ENCODE measurements around the gene DAZAP1.

The DAZAP1 gene

DNA sequence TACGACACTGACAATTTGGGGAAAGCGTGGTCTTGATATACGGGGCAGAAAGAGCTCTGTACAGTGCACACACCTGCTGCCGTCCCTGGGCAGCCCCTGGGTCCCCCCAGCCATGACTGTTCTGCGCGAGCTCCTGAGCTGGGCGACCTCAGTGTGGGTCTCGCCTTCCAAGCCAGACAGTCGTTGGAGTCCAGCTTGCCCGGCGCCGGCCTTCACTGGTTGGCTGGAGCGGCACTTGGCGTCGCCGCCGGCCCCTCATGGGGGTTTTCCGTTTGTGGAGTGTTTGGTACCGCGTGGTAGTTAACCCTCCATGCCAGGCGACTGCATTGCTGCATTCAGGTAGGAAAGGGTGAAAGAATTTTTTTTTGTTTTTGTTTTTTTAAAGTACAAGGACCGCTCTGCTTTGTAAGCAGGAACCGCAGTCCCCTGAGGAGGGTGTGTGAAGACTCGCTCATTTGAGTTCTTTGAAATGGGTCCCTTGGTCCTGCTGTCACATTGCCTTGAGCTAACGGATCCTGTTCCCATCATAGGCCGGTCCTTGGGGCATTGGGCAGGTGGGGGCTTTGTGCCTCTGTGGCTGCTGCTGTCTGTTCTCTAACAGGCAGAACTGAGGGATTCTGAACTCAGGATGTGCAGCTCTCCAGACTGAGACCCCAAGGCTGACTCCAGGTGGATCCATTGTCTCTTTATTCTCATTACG is 20.0 kb downstream of the DAZAP1 start:
- ChIA-PET CTCF (interaction anchor here (0.9 kb wide), 1 partner anchor 10 kb away, joined by 3 read pairs; no protein-coding TSS in a partner anchor), POLR2A (no interaction called here)
- no peak for TF ChIP-seq TARDBP (IDR thresholded peaks at IDR 0.05)
- no peak for TF ChIP-seq SP1 (IDR thresholded peaks at IDR 0.05)
- no peak for TF ChIP-seq BHLHE40 (IDR thresholded peaks at IDR 0.05; ENCODE audit: borderline replicate concordance)
- no peak for TF ChIP-seq CTBP1 (IDR thresholded peaks at IDR 0.05; ENCODE audit: borderline replicate concordance)
- no peak for TF ChIP-seq HDGF (IDR thresholded peaks at IDR 0.05; ENCODE audit: borderline replicate concordance)
- TF ChIP-seq FOXA1 (IDR thresholded peaks at IDR 0.05) = no peak
- TF ChIP-seq, protein P1, sequence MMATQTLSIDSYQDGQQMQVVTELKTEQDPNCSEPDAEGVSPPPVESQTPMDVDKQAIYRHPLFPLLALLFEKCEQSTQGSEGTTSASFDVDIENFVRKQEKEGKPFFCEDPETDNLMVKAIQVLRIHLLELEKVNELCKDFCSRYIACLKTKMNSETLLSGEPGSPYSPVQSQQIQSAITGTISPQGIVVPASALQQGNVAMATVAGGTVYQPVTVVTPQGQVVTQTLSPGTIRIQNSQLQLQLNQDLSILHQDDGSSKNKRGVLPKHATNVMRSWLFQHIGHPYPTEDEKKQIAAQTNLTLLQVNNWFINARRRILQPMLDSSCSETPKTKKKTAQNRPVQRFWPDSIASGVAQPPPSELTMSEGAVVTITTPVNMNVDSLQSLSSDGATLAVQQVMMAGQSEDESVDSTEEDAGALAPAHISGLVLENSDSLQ (IDR thresholded peaks at IDR 0.05) = no peak
- no peak for TF ChIP-seq L3MBTL2 (conservative IDR thresholded peaks at IDR 0.05)
- TF ChIP-seq FOXM1 (IDR thresholded peaks at IDR 0.05; ENCODE audit: borderline replicate concordance) = no peak
- no peak for TF ChIP-seq ZNF384 (IDR thresholded peaks at IDR 0.05)
- TF ChIP-seq FOXK2 (IDR thresholded peaks at IDR 0.05) = no peak
- DNase-seq (ENCODE audit: extremely low spot score) = no peak

DNA sequence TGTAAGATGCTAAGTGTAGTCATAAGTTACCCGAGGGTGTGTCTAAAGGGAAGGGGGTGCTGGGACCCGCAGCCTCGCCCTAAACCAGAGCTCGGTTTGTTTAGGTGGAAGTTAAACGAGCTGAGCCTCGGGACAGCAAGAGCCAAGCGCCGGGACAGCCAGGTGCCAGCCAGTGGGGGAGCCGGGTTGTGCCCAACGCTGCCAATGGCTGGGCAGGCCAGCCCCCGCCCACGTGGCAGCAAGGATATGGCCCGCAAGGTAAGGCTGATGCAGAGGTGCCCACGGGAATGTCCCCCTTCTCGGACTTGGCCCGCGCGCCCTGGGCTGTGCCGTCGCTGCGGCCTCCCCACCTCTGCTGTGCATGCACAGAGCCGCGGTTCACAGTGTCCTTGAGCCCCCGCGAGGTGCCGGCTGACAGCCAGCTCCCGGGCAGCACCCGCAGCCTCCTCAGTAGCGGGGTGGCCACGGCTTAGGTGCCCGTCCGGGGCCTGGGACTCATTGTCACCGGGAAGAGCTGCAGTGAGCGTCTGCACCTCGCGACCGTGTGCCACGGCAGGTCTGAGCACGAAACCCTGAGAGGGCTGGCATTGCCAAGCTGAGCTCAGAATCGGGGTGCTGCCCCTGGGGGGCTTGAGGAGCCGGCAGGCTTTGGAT is 21.5 kb downstream of the DAZAP1 start:
- TF ChIP-seq TARDBP (IDR thresholded peaks at IDR 0.05) = no peak
- TF ChIP-seq ZNF384 (IDR thresholded peaks at IDR 0.05) = no peak
- TF ChIP-seq LEF1 (IDR thresholded peaks at IDR 0.05; ENCODE audit: borderline replicate concordance) = no peak
- TF ChIP-seq SP1 (IDR thresholded peaks at IDR 0.05) = no peak
- no peak for TF ChIP-seq FOXM1 (IDR thresholded peaks at IDR 0.05; ENCODE audit: borderline replicate concordance)
- no peak for TF ChIP-seq SUZ12 (IDR thresholded peaks at IDR 0.05)
- no peak for TF ChIP-seq L3MBTL2 (conservative IDR thresholded peaks at IDR 0.05)

DNA sequence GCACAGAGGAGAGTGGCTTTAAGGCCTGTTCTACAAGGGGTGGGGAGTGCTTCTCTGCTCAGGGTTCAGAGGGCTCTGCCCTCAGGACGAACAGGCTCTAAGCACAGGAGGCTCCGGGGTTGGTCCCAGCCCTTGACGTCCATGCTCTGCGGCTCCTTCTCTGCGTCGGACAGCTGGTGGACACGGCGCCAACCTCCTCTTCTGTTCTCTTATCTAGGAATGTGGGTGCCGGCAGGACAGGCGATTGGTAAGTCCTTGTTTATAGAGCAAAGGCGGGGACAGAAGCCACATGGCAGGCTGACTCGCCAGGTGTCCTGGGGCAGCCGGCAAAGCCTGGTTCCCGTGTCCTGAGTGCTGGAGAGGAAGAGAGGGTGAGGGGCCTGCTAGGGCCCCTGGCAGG is 22.4 kb downstream of the DAZAP1 start:
- ChIA-PET CTCF (no interaction called here), POLR2A (no interaction called here)
- TF ChIP-seq SUZ12 (IDR thresholded peaks at IDR 0.05) (no peak), HDGF (IDR thresholded peaks at IDR 0.05; ENCODE audit: borderline replicate concordance) (no peak), TARDBP (IDR thresholded peaks at IDR 0.05) (no peak), L3MBTL2 (conservative IDR thresholded peaks at IDR 0.05) (no peak), FOXM1 (IDR thresholded peaks at IDR 0.05; ENCODE audit: borderline replicate concordance) (no peak), ZNF384 (IDR thresholded peaks at IDR 0.05) (no peak), ARNT (IDR thresholded peaks at IDR 0.05) (no peak), ELF4 (IDR thresholded peaks at IDR 0.05) (no peak), CTBP1 (IDR thresholded peaks at IDR 0.05; ENCODE audit: borderline replicate concordance) (no peak), BHLHE40 (IDR thresholded peaks at IDR 0.05; ENCODE audit: borderline replicate concordance) (no peak)
- DNase-seq (ENCODE audit: extremely low spot score) = no peak

More for the DNA sequence above, 21.5 kb downstream of the DAZAP1 start:
- POLR2A ChIA-PET = no interaction called here
- CTCF ChIA-PET = no interaction called here
- no peak for DNase-seq (ENCODE audit: extremely low spot score)

DNA sequence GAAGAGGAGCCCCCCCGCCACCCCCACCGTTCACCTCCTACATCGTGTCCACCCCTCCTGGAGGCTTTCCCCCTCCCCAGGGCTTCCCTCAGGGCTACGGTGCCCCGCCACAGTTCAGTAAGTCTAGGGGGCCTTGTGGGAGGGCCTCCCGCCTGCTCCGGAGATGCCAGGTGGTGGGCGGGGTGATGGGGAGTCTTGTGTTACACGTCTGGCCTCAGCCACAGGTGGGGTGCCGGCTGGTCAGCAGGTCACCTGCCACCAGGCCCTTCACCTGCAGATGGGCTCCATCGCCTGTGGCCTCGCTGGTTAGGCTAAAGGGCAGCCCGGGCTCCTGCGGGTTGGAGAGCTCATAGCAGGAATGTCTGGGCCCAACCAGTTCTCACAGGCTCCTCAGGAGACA is 22.9 kb downstream of the DAZAP1 start:
- TF ChIP-seq FOXK2 (IDR thresholded peaks at IDR 0.05) = no peak
- no peak for TF ChIP-seq SP1 (IDR thresholded peaks at IDR 0.05)
- TF ChIP-seq CTBP1 (IDR thresholded peaks at IDR 0.05; ENCODE audit: borderline replicate concordance) = no peak
- no peak for TF ChIP-seq SUZ12 (IDR thresholded peaks at IDR 0.05)
- TF ChIP-seq ARNT (IDR thresholded peaks at IDR 0.05) = no peak
- no peak for TF ChIP-seq FOXM1 (IDR thresholded peaks at IDR 0.05; ENCODE audit: borderline replicate concordance)
- TF ChIP-seq BHLHE40 (IDR thresholded peaks at IDR 0.05; ENCODE audit: borderline replicate concordance) = no peak
- ChIA-PET POLR2A (no interaction called here), CTCF (no interaction called here)
- DNase-seq (ENCODE audit: extremely low spot score) = no peak

DNA sequence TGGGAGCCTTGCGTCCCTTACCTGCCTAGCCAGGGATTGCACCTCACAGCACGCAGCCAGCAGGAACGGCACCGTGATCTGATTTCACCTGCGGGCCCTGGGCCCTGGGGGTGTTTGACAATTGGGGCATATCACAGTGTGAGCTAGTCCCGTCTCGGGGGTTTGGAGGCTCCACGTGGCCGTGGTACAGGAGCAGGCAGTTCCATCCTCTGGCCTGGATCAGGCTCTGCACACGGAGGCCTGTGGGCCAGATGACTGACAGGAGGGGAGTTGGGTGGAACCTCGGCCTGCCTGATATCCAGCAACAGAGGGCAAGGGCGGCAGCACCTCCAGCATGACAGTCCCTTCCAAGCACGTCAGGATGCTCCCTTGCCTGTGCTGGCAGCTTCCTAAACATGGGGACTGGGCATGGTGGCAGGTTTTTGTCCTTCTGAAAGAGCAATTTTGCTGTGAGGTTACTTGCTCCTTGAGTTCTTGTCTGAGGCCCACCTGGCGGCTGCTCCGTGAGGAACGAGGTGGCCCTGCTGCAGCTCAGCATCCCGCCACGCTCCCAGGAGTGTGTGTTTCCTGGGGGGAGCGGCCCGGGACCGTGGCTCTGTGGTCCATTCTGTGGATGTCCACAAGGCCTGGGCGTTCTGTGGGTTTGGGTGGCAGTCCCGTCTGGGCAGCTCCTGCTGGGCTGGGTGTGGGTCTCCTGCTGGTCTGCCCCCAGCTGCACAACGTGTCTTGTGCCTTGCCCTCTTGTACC is 24.5 kb downstream of the DAZAP1 start:
- TF ChIP-seq L3MBTL2 (conservative IDR thresholded peaks at IDR 0.05) = no peak
- TF ChIP-seq LEF1 (IDR thresholded peaks at IDR 0.05; ENCODE audit: borderline replicate concordance) = no peak
- no peak for TF ChIP-seq TARDBP (IDR thresholded peaks at IDR 0.05)
- DNase-seq (ENCODE audit: extremely low spot score) = no peak
- POLR2A ChIA-PET = no interaction called here
- CTCF ChIA-PET = no interaction called here

DNA sequence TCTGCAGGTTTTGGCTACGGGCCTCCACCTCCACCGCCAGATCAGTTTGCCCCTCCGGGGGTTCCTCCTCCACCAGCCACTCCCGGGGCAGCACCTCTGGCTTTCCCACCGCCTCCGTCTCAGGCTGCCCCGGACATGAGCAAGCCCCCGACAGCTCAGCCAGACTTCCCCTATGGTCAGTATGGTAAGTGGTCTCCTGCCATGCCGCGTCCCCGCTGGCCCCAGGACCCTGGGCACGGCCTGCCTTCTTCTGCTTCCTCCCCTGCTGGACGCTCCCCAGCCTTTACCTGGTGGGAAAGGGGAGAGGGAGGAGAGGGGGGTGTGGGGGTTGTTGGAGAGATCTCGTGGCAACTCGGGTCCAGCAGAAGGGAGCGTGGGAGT is 25.1 kb downstream of the DAZAP1 start:
- CTCF ChIA-PET = no interaction called here
- POLR2A ChIA-PET = no interaction called here
- no peak for TF ChIP-seq NFRKB (IDR thresholded peaks at IDR 0.05)
- TF ChIP-seq FOXA1 (IDR thresholded peaks at IDR 0.05) = no peak
- TF ChIP-seq, protein P1 (IDR thresholded peaks at IDR 0.05) = no peak
- no peak for TF ChIP-seq L3MBTL2 (conservative IDR thresholded peaks at IDR 0.05)
- TF ChIP-seq ELF4 (IDR thresholded peaks at IDR 0.05) = no peak
- TF ChIP-seq BHLHE40 (IDR thresholded peaks at IDR 0.05; ENCODE audit: borderline replicate concordance) = no peak
- TF ChIP-seq LEF1 (IDR thresholded peaks at IDR 0.05; ENCODE audit: borderline replicate concordance) = no peak
- no peak for TF ChIP-seq CTBP1 (IDR thresholded peaks at IDR 0.05; ENCODE audit: borderline replicate concordance)
- TF ChIP-seq FOXM1 (IDR thresholded peaks at IDR 0.05; ENCODE audit: borderline replicate concordance) = no peak
- no peak for TF ChIP-seq HDGF (IDR thresholded peaks at IDR 0.05; ENCODE audit: borderline replicate concordance)
- TF ChIP-seq SP1 (IDR thresholded peaks at IDR 0.05) = no peak
- TF ChIP-seq SUZ12 (IDR thresholded peaks at IDR 0.05) = no peak
- TF ChIP-seq ZNF384 (IDR thresholded peaks at IDR 0.05) = no peak
- TF ChIP-seq ARNT (IDR thresholded peaks at IDR 0.05) = no peak
- no peak for TF ChIP-seq TARDBP (IDR thresholded peaks at IDR 0.05)
- no peak for TF ChIP-seq FOXK2 (IDR thresholded peaks at IDR 0.05)
- no peak for DNase-seq (ENCODE audit: extremely low spot score)

Data from HEK293T (cell line).